Tibial nerve (tissue), 4 donors: ENCODE results near the gene SCN5A. TPM values are rescaled to one million over a fixed set of nuclear protein-coding genes. Genes with fewer than 3 reads are reported as not detected.

Experiments used
- DNase-seq, 2 donors: peaks; one replicate each; pipeline ENCODE4 v3.0.0-alpha.2; 2019; ENCODE audit warnings: low spot score in 2 of 2
- H3K27ac ChIP-seq, 4 donors: fragments of 200-600 bp; sonication (generic) in 3 of 4; one replicate each; pipeline ENCODE4 v1.5.1; 2017 to 2019; ENCODE audit warnings: mild to moderate bottlenecking in 1 of 4
- H3K27me3 ChIP-seq, 2 donors: fragments of 200-600 bp; sonication (generic) in 1 of 2; one replicate each; pipeline versions ENCODE4 v1.5.1 to v1.6.0; 2017 to 2019
- H3K36me3 ChIP-seq, 3 donors: fragments of 200-600 bp; sonication (generic); one replicate each; pipeline ENCODE4 v1.5.1; 2018 to 2019
- H3K4me1 ChIP-seq, 4 donors: fragments of 200-600 bp; sonication (generic) in 3 of 4; one replicate each; pipeline ENCODE4 v1.5.1; 2017 to 2019
- H3K4me3 ChIP-seq, 4 donors: fragments of 200-600 bp; sonication (generic) in 3 of 4; one replicate each; pipeline ENCODE4 v1.5.1; 2017 to 2019; ENCODE audit warnings: mild to moderate bottlenecking in 1 of 4, moderate library complexity in 1 of 4
- H3K9me3 ChIP-seq, 4 donors: fragments of 200-600 bp; sonication (generic) in 3 of 4; one replicate each; pipeline ENCODE4 v1.5.1; 2017 to 2019
- EP300 ChIP-seq, 2 donors: sonication (generic); formaldehyde crosslinking; IDR thresholded peaks; one replicate each; pipeline ENCODE4 v1.6.1; 2017; ENCODE audit warnings: antibody characterized with exemption in 2 of 2, mild to moderate bottlenecking in 1 of 2
- POLR2A ChIP-seq, 2 donors: fragments of 450-650 bp; IDR thresholded peaks; one replicate each; pipeline ENCODE4 v1.6.1; 2017; ENCODE audit warnings: antibody characterized with exemption in 2 of 2, mild to moderate bottlenecking in 2 of 2, moderate library complexity in 2 of 2
- WGBS, 2 donors: methylation state at CpG; one replicate each; pipeline ENCODE4 v1.1.5; 2018; 5-methylcytosine and 5-hydroxymethylcytosine counted together
- total RNA-seq, 4 donors: library from RNA; depleted of rRNA; stranded (reverse); fragments of >200 nt; gene quantifications; one replicate each; pipeline ENCODE4 v1.1.0, GENCODE V29; 2016
- TF ChIP-seq, protein P1 (sequence below), 5 experiments: fragments of 200-600 bp in 3 of 5; fragments of 450-650 bp in 2 of 5; sonication (generic) in 3 of 5; IDR thresholded peaks; one replicate each; pipeline ENCODE4 v1.5.1; 2016 to 2019; ENCODE audit warnings: antibody characterized with exemption in 5 of 5, mild to moderate bottlenecking in 3 of 5, moderate library complexity in 2 of 5

The SCN5A gene
- total RNA-seq, 4 donors from 2014 or later, result 0.44 to 2.7 (median 1.8) TPM

DNA sequence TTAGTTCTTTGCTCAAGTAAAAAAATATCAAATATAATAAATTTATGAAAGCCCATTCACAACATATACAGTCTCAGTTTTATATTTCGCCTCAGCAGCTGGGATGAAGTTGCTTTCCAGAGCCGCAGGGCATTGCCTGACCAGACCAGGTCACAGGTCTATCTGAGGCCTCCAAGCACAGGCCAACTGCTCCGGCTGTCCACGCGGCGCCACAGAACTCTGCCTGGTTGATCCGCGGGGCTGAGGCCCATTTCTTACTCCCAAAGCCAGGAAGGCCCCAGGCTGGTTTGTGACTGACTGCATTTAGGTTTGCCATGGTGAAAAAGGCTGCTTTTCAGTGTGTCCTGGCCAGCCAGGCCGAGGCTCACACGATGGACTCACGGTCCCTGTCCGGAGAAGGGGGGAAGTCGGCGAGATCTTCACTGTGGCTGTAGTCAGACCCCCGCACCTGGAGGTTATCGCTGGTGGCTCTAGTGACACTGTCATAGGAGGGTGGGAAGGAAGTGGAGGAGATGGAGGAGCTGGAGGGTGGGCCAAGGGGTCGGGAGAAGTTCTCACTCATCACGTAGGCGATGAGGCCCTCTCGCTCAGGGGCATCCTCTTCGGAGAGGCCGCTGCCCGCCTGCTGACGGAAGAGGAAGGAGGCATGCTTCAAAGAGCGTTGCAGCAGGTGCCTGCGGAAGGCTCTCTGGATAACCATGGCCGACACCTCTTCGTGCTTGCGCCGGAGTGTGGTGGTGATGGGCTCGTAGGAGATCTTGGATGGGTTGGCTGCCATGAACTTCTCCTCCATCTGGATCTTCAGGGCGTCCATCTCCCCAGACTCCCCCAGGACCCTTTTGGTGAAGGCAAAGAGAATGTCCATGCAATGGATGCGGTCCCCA lies 99.3 kb downstream of the SCN5A start:
- Histone ChIP-seq H3K27ac (no peak overlapping the region), H3K4me1 (no peaks in the 10 kb centered on the region), H3K36me3 (peaks cover 0 to 58% (median 0%) of the 10 kb centered on the region in 3 donors), H3K9me3 (peaks cover 0 to 13% (median 0%) of the 10 kb centered on the region in 4 donors), H3K4me3 (no peak overlapping the region), H3K27me3 (no peaks in the 10 kb centered on the region)
- TF ChIP-seq, protein P1, sequence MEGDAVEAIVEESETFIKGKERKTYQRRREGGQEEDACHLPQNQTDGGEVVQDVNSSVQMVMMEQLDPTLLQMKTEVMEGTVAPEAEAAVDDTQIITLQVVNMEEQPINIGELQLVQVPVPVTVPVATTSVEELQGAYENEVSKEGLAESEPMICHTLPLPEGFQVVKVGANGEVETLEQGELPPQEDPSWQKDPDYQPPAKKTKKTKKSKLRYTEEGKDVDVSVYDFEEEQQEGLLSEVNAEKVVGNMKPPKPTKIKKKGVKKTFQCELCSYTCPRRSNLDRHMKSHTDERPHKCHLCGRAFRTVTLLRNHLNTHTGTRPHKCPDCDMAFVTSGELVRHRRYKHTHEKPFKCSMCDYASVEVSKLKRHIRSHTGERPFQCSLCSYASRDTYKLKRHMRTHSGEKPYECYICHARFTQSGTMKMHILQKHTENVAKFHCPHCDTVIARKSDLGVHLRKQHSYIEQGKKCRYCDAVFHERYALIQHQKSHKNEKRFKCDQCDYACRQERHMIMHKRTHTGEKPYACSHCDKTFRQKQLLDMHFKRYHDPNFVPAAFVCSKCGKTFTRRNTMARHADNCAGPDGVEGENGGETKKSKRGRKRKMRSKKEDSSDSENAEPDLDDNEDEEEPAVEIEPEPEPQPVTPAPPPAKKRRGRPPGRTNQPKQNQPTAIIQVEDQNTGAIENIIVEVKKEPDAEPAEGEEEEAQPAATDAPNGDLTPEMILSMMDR (IDR thresholded peaks at IDR 0.05), result no peak
- no peak for TF ChIP-seq EP300 (IDR thresholded peaks at IDR 0.05)
- TF ChIP-seq POLR2A (IDR thresholded peaks at IDR 0.05), result no peak
- WGBS, 2 donors, result 94 to 95% methylated on average over 33 of the region's 33 CpGs
- DNase-seq, result no peak

DNA sequence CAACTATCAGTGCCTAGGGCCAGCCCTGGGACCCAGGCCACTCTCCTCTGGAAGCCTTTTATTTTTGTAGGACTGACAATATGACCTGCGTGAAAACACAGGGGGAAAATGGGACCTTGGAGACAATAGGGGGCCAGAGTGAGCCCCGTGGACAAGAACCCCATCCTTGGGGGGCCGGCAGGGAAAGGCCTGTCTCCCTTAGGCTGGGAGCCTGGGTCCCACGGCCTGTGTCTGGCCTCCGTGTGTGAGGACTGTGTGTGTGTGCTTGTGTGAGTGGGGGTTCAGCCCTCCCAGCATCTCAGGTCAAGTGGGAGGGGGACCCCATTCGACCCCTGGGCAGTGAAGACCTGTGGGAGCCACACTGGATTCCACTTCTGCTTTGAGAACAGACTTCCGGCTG lies 100.0 kb downstream of the SCN5A start:
- TF ChIP-seq EP300 (IDR thresholded peaks at IDR 0.05) (no peak), POLR2A (IDR thresholded peaks at IDR 0.05) (no peak)
- TF ChIP-seq, protein P1 (IDR thresholded peaks at IDR 0.05), result no peak
- peaks cover 0 to 54% (median 0%) of the 10 kb centered on the region in 3 donors for H3K36me3 ChIP-seq
- H3K27ac ChIP-seq, result no peak overlapping the region
- no peak for DNase-seq
- 85% methylated on average over 7 of the region's 7 CpGs for WGBS, 2 donors
- H3K4me1 ChIP-seq, result no peaks in the 10 kb centered on the region
- H3K4me3 ChIP-seq, result no peak overlapping the region
- no peaks in the 10 kb centered on the region for H3K27me3 ChIP-seq
- H3K9me3 ChIP-seq, result peaks cover 0 to 11% (median 0%) of the 10 kb centered on the region in 4 donors

DNA sequence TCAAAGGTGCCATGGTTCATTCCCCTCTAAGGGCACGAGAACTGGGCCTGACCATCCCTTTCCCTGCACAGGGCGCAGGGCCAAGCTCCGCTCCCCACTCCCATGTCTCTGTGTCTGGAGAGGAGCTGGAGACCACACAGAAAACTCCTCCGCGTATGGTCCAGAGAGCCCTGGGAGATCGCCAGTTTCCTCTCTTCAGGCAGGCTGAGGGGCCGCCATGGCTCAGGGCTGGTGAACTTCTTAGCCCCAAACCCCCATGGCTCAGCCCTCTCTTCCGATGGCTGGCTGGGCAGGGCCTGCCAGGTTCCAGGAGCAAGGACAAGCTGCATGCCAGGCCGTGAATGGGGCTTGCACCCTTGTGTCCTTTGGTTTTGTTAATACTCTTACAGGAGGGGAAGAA lies 100.4 kb downstream of the SCN5A start:
- no peaks in the 10 kb centered on the region for H3K4me1 ChIP-seq
- DNase-seq, result no peak

DNA sequence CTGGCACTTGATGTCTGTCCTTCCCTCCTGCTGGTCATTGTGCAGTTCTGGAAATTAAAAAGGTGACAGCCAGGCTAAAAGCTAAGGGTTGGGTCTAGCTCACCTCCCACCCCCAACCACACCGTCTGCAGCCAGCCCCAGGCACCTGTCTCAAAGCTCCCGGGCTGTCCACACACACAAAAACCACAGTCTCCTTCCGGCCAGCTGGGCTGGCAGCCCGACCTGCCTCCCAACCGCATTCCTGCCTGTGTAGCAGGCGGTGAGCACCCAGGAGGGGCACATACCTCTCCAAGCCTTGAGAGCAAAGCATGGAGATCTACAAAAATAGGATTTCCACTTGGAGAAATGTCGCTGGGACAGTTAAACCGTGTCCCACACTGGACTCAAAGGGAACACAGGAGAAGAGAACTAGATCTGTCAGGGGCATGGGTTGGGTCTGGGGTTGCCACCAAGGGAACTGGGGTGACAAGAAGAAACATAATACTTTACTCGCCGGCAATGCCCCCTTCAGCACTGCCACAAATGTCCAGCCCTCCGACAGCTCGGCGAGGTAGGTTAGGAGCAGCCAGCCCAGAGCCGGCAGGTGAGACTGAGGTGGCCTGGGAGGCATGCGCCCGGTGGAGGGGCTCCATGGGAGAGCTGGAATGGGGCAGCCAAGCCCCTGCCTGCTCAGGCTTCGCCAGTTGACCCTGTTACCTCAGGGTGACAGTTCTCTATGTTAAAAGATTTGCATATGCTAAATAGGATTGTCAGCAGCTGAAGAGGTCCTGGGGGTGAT lies 101.1 kb downstream of the SCN5A start:
- Histone ChIP-seq H3K36me3 (peaks cover 0 to 43% (median 0%) of the 10 kb centered on the region in 3 donors), H3K4me3 (no peak overlapping the region), H3K4me1 (no peaks in the 10 kb centered on the region), H3K9me3 (peaks cover 0 to 4% (median 0%) of the 10 kb centered on the region in 4 donors), H3K27ac (no peak overlapping the region), H3K27me3 (no peaks in the 10 kb centered on the region)
- WGBS, 2 donors, result 71 to 72% methylated on average over 17 of the region's 17 CpGs
- no peak for DNase-seq
- TF ChIP-seq, protein P1 (IDR thresholded peaks at IDR 0.05), result no peak
- no peak for TF ChIP-seq EP300 (IDR thresholded peaks at IDR 0.05)
- no peak for TF ChIP-seq POLR2A (IDR thresholded peaks at IDR 0.05)

More for the DNA sequence above, 100.4 kb downstream of the SCN5A start:
- Histone ChIP-seq H3K27me3 (no peaks in the 10 kb centered on the region), H3K36me3 (peaks cover 0 to 50% (median 0%) of the 10 kb centered on the region in 3 donors), H3K4me3 (no peak overlapping the region), H3K9me3 (peaks cover 0 to 7% (median 0%) of the 10 kb centered on the region in 4 donors), H3K27ac (no peak overlapping the region)
- TF ChIP-seq EP300 (IDR thresholded peaks at IDR 0.05), result no peak
- TF ChIP-seq POLR2A (IDR thresholded peaks at IDR 0.05), result no peak
- TF ChIP-seq, protein P1 (IDR thresholded peaks at IDR 0.05), result no peak
- 70 to 100% methylated on average over 4 to 9 of the region's 9 CpGs for WGBS, 2 donors
